GM19193 (cell line): Measurements from ENCODE around the gene TSPAN5.

Experiments
- POLR2A ChIP-seq: IDR thresholded peaks from 4 replicates; pipeline ENCODE4 v1.6.1; 2011; ENCODE audit not compliant: insufficient read depth, insufficient read length; ENCODE audit errors: extremely low read depth

The TSPAN5 gene

GRCh38 chr4:98618680-98619079 lies 39.7 kb downstream of the TSPAN5 start:
- TF ChIP-seq POLR2A, result no peak

- no peak for TF ChIP-seq POLR2A
Observed at GRCh38 chr4:98617358-98618047, 40.9 kb downstream of the TSPAN5 start.

- no peak for TF ChIP-seq POLR2A
Observed at GRCh38 chr4:98615991-98616390, 42.4 kb downstream of the TSPAN5 start.

GRCh38 chr4:98614662-98615061 lies 43.7 kb downstream of the TSPAN5 start:
- no peak for TF ChIP-seq POLR2A

- TF ChIP-seq POLR2A, result no peak
Observed at GRCh38 chr4:98614094-98614493, 44.3 kb downstream of the TSPAN5 start.

GRCh38 chr4:98613453-98614075 lies 44.8 kb downstream of the TSPAN5 start:
- TF ChIP-seq POLR2A, result no peak

- TF ChIP-seq POLR2A, result no peak
Observed at GRCh38 chr4:98612318-98613250, 45.8 kb downstream of the TSPAN5 start.

- TF ChIP-seq POLR2A, result no peak
Observed at GRCh38 chr4:98611677-98612317, 46.6 kb downstream of the TSPAN5 start.

GRCh38 chr4:98610926-98611676 lies 47.3 kb downstream of the TSPAN5 start:
- no peak for TF ChIP-seq POLR2A

GRCh38 chr4:98610431-98610830 lies 48.0 kb downstream of the TSPAN5 start:
- no peak for TF ChIP-seq POLR2A

- TF ChIP-seq POLR2A, result no peak
Observed at GRCh38 chr4:98609934-98610333, 48.5 kb downstream of the TSPAN5 start.

GRCh38 chr4:98608356-98608755 lies 50.1 kb downstream of the TSPAN5 start:
- no peak for TF ChIP-seq POLR2A

GRCh38 chr4:98606894-98607293 lies 51.5 kb downstream of the TSPAN5 start:
- TF ChIP-seq POLR2A, result no peak

GRCh38 chr4:98605216-98605615 lies 53.2 kb downstream of the TSPAN5 start:
- no peak for TF ChIP-seq POLR2A
